Middle frontal gyrus (tissue), 1 donor: Measurements from ENCODE around the gene GRIK5.
"Not testable (repeated sequence)": the region's sequence is repeated elsewhere in the genome, so short reads cannot be mapped to it uniquely, and the experiment has no call there.

Source experiments
- DNase-seq: peaks from one replicate; pipeline ENCODE4 v3.0.0-alpha.2; 2015; ENCODE audit warnings: low spot score; ENCODE audit errors: extremely low spot score

Gene GRIK5

DNA sequence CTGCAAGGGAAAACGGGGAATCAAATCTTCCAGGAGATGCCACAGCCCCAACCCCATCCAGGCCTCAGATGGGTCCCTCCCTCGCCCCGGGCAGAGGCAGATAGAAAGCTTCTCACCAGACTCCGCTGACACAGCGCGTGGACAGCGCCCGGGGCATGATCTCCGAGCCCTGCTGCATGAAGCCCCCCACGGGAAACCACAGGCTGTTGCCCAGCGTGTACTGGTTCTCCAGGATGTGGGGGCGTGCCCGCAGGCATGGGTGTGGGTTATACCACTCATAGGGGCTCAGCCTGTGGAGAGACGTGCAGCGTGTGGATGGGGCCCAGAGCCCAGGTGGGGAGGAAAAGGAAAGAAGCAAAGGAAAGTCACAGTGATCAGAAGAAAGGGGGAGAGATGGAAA lies 48.8 kb downstream of the GRIK5 start:
- DNase-seq: no peak

DNA sequence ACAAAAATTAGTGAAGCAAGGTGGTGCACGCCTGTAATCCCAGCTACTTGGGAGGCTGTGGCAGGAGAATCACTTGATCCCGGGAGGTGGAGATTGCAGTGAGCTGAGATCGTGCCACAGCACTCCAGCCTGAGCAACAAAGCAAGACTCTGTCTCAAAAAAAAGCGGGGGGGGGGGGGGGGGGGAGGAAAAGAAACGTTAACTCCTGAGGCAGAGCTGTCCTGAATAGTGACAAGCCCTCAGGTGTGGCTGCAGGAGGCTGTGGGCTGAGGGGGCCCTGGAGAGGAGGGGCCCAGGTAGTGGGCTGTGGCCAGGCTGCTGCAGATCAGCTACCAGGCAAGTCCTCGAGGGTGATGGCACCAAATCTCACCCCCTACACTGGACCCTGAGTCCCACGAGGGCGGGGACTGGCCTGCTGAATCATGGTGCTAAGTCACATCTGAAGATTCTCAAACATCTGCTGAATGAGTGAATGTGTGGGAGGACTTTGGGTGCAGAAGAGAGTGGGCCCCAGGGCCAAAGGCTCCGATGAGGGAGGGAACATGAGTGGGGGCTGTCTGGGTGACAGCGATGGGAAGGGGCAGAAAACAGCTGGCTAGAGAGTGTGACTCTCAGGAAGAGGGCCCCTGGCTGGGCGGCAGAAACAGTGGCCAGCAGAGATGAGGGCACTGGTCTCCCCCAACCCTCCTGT lies 51.4 kb downstream of the GRIK5 start:
- DNase-seq: no peak

DNA sequence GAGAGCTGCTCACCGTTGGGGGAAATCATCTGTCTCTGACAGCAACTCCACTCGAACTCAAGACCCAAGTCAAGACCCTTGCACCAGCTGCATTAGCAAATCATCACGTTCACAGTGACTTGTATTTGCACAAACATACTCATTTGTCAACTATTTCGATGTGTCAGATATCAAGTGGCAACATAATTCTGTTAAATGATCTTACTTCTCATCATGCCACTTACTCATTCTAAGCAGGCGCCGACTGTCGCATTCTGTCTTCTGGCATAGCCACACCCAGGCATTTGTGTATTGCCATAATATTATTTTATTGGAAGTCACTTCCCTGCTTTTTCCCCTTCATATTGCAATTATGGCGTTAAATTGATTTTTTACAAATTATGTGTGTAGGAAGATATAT lies 53.0 kb downstream of the GRIK5 start:
- DNase-seq: no peak

DNA sequence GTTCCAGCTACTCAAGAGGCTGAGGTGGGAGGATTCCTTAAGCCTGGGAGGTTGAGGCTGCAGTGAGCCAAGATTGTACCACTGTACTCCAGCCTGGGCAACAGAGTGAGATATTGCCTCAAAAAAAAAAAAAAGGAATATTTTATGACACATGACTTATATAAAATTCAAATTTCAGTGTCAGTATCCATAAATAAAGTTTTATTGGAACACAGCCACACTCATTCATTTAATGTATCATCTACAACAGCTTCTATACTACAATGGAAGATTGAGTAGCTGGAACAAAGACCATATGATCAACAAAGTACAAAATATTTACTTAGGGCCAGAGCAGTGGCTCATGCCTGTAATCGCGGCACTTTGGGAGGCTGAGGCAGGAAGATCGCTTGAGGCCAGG lies 57.3 kb downstream of the GRIK5 start:
- not testable (repeated sequence) for DNase-seq

DNA sequence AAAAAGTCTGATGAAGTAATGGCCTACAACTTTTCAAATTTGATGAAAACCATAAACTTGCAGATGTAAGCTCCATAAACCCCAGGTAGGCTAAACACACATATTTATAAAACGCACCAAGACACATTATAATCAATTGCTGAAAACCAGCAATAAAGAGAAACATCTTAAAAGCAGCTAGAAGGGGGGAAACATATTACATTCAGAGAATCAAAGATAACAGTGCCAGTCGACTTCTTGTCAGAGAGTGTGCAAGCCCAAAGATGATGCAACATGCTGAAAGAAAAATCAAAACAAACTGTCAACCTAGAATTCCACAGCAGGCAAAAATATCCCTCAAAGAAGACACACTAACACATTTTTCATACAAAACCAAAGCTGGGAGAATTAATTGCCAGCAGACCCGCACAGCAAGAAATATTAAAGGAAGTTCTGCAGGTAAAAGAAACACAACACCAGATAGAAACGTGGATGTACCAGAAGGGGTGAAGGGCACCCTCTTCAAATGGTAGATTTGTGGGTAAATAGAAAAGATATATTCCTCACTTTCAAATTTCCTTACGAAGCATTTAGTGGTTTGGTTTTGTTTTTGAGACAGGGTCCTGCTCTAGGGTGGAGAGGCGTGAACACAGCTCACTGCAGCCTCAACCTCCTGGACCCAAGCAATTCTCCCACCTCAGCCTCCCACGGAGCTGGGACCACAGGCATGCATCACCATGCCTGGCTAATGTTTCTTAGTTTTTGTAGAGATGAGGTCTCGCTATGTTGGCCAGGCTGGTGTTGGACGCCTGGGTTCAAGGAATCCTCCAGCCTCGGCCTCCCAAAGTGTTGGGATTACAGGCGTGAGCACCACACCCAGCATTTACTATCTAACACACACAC lies 59.5 kb downstream of the GRIK5 start:
- DNase-seq: no peak

DNA sequence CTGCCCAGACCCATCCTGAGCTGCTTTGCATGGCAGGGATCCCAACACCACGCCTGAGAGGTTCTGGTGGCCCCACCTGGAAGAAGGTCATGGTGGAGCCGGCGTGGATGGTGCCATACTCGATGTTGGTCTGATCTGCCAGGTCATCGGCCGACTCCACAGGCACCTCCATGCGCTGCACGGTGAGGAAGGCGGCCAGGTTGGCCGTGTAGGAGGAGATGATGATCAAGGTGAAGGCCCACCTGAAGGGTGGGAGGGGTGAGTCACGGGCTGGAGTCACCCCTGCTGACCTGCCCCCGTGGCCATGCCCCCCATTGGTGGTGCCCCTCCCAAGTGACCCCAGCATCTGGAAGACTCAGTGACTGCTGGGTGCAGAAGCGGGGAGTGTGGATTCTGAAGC lies 63.4 kb downstream of the GRIK5 start:
- no peak for DNase-seq

DNA sequence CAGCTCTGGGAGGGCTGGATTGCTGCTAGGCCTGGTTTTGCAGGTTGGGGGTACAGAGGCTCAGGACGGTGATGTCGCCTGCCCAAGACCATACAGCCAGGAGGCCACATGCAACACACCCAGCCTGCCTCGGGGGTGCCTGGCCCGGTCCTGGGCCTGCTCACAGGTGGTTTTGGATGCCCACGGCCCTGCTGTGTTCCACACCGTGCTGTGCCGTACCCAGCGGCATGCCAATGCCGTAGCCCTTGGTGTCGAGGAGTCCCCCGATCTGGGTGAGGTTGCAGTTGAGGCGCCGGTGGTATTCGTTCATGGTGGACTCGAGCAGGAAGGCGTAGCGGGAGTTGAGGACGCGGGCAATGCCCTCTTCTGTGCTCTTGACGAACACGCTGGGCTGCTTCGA lies 64.5 kb downstream of the GRIK5 start:
- no peak for DNase-seq

DNA sequence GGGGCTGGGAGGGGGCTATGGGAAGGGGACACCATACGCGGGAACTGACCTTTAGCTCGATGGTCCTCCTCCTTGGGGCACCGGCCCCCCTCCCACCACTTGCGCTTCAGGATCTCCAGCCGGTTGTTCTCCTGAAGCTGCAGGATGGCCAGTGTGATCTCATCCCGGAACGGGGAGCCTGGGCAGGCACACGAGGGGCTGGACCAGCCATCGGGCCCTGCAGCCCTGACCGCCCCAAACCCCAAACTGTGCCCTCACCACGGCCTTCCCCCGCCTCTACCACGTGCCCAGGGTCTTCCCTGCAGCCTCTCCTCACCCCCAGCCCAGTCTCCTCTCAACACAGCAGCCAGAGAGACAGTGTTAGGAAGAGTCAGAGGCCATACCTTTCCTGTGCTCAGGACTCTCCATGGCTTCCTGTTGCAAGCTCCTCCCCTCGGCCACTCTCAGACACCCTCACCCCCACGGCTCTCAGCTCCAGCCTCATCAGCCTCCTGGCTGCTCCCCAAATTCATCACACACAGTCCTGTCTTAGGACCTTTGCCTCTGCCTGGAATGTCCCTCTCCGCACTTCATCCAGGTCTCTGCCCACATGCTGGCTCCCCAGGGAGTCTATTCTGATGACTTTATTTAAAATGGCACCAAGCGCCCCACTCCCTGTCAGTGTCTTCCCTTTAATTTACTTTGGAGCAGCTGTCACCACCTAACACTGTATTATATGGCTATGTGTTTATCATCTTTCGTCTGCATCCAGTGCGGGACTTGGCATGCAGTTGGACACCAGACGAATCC lies 66.3 kb downstream of the GRIK5 start:
- no peak for DNase-seq

DNA sequence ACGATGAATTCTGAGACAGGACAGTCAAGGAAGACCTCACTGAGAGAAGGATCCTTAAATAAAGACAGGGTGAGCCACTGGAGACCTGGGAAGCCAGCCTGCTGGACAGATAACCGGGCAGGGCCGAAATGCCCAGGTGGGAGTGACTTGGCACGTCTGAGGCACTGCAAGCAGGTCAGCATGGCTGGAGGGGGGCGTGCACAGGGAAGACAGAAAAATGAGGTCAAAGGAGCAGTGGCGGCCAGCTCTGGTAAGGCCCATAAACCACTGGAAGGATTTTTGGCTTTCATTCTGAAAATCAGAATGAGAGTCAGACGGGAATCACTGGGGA lies 70.2 kb downstream of the GRIK5 start:
- no peak for DNase-seq

DNA sequence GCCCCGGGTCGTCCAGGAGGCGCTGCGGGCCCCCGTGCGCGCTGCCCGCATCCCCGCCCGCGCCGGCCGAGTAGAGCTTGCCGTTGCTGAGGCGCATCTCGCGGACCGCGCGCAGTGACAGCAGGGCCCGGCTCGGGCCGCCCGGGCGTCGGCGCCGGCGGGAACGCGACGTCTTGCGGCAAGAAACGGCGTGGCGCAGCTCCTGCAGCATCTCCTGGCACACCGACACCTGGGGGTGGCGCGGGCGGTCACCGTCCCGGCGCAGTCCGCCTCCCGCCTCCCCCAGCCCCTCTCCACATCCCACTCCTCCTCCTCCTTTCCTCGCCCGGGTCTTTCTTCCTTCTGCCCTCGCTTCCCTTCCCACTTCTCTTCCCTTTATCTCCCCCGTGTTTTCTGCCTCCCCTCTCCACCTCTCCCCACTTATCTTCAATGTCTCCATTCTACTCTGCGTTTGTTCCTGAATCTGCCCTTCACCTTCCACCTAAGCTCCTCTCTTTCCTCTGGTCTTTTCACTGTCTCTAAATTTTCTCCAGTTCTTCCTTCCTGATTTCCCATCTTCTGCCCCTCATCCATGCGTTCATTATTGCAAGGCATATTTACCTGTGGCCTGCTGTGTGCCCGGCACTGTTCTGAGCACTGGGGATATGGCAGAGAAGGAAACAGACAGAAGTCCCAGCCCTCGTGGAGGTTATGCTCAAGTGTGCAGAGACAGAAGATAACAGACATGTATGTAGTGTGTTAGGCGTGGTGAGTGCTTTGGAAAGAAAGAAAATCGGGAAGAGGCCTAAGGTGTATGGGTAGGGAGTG lies 70.7 kb downstream of the GRIK5 start:
- no peak for DNase-seq

DNA sequence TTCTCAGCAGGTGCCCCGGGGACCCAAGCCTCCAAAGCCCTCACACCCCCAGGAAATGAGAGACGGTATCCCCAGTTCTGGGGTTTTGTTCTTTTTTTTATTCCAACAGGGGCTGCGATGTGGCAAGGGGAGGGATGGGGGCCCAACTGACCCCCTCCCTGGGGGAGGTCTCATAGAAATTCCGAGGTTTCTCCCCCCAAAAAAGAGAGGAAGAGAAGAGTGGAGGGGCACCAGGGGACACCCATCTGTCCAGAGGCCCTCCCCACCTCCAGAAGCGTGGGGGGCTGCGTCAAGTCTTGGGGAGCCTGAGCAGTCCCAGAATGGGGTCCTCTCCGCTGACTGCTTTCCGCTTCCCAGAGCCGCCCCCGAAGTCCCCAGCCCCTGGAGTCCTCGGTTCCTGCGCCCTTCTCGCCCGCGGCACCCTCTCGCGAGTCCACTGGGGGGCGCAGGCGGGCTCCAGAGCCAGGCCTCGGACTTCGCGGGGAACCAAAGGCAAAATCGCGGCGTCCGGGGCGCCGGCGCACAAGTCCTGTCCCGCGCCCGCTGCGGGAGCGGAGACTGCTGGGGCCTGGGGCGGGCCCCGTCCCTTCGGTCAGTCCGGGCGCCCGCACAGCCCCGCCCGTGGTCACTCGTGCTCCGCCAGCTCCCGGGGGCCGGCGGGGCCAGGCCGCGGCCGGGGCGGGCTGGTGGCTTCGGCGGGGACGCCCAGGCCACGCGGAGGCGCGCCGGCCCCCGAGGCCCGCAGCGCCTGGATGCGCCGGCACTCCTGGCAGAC lies 71.6 kb downstream of the GRIK5 start:
- DNase-seq: no peak

DNA sequence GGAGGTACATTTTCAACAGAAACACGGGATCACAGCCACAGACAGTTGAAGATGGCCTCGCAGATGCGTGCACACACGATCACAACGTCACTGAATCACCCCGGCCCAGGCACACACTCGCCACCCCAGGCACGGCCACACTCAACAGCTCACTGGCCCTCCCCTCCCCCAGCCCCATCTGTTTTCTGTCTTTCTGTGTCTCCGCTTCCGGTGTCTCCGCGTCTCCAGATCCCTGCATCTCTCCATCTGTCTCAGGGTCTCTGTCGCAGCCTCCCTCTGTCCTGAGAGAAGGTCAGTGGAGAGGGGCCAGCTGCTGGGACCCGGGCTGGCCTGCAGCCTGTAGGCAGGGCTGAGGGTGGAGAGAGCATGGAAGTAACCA lies 72.2 kb downstream of the GRIK5 start:
- DNase-seq: no peak

DNA sequence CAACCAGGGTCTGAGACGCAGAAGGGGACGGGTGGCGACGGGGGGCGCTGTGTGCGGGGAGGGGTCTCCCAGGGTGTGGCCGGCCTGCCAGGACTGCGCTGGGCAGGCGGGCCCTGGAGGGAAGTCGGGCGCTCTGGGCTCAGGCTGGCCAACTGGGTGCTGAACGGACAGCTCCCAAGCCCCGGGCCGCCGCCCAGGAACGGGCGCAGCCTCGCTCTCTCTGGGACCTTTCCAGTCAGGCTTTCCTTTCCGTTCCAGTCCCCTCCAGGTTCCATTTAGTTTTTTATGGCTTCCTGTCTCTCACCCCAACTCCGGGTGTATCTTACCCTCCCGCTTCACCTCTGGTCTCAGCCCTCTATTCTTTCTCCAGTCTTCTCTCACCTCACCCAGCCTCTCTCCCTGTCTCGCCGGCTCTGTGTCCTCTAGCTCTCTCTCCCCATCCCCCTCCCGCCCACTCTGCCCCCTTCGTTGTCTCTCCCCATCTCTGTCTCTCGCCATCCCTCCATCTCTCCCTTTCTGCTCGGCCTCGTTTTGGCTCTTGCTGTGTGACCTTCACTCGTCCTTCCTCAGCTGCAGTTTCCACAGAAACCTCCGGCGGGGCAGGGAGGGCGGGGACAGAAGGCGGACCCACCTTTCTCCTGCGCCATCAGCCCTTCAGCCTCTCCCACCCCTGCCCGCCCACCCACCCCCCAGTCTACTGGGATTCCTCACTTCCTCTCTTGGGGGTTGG lies 72.7 kb downstream of the GRIK5 start:
- DNase-seq: no peak

DNA sequence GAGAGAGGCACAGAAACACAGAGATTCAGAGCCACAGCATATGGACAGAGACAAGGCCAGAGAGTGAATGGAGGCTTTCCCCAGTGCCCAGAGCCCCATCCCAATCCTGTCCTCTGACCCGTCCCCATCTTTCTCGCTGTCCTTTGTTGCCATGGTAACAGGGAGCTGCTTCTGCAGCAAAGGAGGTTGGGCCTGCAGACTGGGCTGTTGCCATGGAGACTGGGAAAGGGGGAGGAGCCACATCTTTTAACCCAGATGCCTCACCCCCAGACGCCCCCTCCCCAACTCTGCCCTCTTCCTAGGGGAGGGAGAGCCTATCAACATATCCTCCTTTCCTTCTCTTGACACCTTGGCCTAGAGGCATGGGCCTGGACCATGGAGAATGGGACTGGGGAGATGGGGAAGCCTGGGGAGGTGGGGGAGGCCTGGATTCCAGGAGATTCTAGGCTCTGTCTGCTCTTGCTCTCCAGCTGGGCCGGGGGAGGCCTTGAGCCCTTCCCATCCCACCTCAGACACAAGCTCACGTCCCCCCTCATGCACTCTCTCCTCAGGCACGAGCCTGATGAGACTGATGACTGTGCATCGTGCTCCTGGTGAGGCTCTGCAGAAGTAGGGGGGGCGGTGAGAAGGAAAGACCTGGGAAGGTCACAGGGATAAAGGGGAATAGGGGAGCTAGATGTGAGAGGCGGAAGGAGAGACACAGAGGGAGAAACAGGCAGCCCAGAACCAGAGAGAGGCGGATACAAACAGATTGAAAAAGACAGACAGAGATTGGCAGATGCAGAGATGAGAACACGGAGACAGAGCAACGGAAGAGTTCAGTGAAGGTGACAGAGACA lies 73.8 kb downstream of the GRIK5 start:
- no peak for DNase-seq

DNA sequence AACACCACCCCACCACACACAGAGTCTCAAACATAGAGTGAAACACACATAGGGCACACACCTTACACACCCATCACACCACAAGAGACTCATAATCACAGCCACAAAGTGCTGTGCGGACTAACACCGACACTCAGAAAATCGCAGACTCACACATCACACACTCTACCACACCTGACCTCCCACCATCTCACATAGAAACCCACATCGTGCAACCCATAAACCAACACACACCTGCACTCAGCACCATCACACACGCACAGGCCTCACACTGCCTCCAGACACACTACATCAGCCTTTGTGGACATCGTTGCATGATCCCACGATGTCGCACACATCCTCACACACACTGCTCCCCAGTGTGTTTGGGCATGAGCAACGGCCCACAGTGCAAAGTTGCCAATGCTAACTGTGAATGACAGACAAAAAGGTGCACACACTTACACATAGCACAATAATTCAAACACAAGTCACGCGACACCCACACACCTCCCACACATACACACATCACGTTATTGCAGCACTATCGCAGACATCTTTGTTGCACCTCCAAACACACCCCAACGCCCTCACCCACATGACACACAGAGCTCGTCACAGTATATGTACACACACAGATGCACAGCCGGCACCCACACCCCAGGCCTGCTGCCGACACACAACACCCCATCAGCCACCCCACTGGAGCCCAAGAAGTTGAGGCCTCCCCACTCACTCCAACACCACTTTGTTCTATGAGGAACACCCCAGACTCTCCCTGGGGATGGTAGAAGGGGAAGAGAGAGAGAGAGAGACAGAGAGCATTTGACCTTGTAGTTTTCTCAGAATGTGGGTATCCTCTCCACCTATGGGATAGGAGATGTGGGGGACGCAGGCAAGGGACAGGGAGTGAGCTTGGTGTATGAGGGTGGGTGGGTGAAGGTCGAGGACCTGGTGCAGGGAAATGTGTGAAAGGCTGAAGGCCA lies 74.7 kb downstream of the GRIK5 start:
- DNase-seq: no peak

DNA sequence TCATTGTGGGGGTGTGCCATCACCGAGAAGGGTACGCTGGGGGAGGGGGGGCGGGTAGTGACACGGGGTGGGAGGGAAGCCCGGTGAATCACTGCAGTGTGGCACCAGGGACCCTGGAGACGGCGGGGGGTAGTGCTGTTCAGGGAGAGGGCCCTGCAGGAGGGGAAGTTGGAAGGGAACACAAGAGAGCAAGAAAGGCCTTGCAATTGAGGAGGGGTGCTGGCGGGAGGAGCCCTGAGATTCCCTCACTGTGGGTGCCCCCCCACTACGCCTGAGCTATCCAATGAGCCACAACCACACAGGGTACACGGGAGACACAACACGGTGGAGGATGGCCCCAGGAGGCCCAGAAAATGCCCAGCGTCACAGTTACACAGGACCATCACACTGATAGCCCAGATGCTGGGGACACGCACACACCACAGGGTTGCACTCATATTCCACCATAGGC lies 75.5 kb downstream of the GRIK5 start:
- DNase-seq: no peak

DNA sequence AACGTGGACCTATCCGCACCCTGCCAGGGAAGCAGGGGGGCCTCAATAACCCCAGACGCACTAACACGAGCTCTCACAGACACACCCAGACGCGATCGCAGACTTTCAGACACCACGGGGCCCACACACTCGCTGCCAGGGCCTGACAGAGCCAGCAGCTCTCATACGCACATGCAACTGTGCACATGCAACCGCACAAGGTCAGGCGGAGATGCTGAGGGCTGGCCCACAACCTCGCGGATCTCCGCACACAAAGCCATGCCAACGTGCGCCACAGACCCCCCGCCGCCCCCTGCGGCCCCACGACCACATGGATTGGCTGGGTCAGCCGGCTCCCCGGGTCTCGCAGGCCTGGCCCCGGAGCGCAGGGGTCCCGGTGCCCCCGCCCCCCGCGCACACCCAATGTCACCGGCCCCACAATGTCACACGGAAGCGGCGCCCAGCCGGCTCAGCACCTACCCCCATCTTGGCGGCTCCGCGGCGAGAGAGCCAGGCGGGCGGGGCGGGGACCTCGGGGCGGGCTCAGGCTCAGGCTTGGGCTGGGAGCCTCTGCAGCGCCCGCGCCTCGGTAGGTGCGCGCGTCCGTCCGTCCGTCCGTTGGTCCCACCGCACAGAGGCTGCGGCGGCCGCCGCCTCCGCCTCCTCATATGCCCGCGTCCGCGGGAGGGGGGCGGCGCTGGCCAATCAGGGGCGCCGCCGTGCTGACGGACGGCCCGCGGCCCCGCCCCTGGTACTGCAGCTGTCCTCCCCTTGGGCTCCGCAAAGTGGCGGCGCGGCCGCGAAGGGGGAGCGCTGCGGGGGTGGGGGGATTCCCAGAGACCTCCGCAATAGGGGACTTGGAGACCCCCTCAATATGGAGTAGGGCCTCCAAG lies 76.2 kb downstream of the GRIK5 start, which contains the start of gene ATP1A3:
Gene ATP1A3, minus strand, starts transcription at position 619 of the 872 bp plus-strand sequence. Its CDS starts 154 bp downstream, at position 465.
- DNase-seq: peak; percentile 55
